ENCODE measurements around the gene TBC1D14.
A peak's percentile ranks its signal among the peaks of the same experiment; 100 is the strongest.

TBC1D14 gene, protein sequence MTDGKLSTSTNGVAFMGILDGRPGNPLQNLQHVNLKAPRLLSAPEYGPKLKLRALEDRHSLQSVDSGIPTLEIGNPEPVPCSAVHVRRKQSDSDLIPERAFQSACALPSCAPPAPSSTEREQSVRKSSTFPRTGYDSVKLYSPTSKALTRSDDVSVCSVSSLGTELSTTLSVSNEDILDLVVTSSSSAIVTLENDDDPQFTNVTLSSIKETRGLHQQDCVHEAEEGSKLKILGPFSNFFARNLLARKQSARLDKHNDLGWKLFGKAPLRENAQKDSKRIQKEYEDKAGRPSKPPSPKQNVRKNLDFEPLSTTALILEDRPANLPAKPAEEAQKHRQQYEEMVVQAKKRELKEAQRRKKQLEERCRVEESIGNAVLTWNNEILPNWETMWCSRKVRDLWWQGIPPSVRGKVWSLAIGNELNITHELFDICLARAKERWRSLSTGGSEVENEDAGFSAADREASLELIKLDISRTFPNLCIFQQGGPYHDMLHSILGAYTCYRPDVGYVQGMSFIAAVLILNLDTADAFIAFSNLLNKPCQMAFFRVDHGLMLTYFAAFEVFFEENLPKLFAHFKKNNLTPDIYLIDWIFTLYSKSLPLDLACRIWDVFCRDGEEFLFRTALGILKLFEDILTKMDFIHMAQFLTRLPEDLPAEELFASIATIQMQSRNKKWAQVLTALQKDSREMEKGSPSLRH

DNA sequence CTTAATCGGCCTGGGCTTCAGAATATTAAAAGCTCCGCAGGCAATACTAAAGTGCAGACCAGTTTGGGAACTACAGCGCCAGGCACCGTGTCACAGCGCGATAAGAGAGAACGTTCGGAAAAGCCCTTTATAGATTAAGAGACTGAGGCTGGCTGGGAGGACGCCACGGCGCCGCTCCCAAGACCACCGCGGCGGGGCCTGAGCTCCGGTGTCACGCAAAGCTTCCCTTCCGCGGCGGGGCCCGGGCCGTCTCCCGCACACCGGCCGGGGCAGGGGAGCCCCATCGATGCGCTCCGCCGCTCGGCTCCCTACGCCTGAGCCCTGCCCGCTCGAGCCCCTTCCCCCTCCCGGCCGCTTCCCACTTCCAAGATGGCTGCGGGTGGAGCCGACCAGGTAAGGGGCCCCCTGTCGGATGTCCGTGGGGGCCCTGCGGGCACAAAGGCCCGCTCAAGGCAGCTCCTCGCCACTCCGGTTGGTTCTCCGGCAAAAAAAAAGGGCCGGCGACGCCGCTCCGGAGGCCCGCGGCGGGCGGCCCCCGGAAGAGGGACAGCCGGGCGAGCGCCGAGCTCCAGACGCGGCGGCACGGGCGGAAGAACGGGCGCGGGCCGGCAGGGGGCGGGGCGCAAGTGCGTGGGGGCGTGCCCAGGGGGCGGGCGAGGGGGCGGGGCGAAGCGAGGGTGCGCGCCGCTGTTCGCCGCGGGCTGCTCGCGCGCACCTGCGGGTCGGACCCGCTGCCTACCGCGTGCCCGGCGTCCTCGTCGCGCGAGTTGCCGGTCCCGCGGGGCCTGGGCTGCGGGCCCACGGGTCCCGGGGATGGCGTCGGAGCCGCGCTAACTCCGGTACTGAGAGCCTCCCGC lies at the start of gene TBC1D14:
TSS of gene TBC1D14 (plus strand) at position 714 of the 857 bp plus-strand sequence. CDS start 13,564 bp downstream, outside the sequence.
- H3K4me3 ChIP-seq (ENCODE audit: low read depth, low read length), result peak within 1 kb of the TSS; percentile 57

GRCh38 chr4:6868386-6868785 lies 41.2 kb upstream of the TBC1D14 start:
- DNase-seq (ENCODE audit: low read depth), result no peak
- H3K4me3 ChIP-seq (ENCODE audit: low read depth, low read length), result no peak overlapping the region

More for the DNA sequence above, at the start of gene TBC1D14:
- DNase-seq (ENCODE audit: low read depth), result peak; percentile 55

DNA sequence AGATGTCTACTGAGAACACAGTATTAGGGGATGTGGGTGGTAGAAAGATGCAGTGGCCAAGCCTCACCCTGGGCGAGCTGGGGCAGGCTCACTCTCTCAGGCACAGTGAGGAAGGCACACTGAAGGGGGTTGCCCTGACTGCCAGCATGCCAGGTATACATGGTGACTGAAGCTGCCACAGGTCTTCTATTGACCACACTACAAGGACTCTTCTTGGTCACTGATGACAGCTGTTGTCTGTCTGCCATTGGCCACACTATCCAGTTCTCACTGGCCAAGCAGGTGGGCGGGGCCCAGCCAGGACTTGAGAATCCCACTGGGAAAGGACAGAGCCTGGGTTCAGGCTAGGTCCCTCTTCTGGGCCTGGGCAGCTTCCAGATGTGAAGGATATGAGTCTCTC lies 39.7 kb upstream of the TBC1D14 start:
- no peak overlapping the region for H3K4me3 ChIP-seq (ENCODE audit: low read depth, low read length)
- DNase-seq (ENCODE audit: low read depth), result no peak

- no peak overlapping the region for H3K4me3 ChIP-seq (ENCODE audit: low read depth, low read length)
- no peak for DNase-seq (ENCODE audit: low read depth)
Measured at GRCh38 chr4:6873291-6873690, 36.3 kb upstream of the TBC1D14 start.

DNA sequence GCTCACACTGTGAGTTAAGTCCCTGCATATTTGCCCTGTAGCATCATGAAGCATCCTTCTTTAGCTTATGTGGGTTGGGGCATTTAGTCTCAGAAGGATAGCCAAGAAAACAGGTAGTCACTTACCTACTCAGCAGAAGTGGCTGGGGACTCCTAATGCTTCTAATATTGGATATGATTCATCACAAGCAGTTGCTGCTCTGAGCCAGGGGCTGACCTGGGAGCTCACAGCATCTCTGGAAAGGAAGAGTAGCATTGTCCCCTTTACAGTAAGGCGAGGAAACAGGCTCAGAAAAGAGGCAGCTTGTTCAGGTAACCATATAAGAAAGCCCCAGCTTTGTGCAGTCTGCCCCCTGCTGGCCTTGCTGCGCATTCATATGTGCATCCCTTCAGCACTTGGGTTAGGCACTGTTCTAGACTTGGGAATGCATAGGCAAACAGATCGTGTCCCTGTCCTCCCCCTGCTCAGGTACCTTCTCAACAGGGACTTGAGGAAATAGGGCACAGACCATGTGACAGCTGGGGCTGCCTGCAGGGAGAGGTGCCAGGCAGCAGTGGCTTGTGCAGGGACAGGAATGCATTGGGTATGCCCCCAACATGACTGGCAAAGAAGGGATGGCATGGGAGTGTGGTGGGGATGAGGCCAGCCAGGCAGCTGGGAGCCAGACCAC lies 35.7 kb upstream of the TBC1D14 start:
- H3K4me3 ChIP-seq (ENCODE audit: low read depth, low read length), result no peak overlapping the region
- DNase-seq (ENCODE audit: low read depth), result no peak

GRCh38 chr4:6874981-6875380 lies 34.6 kb upstream of the TBC1D14 start:
- no peak overlapping the region for H3K4me3 ChIP-seq (ENCODE audit: low read depth, low read length)
- no peak for DNase-seq (ENCODE audit: low read depth)

DNA sequence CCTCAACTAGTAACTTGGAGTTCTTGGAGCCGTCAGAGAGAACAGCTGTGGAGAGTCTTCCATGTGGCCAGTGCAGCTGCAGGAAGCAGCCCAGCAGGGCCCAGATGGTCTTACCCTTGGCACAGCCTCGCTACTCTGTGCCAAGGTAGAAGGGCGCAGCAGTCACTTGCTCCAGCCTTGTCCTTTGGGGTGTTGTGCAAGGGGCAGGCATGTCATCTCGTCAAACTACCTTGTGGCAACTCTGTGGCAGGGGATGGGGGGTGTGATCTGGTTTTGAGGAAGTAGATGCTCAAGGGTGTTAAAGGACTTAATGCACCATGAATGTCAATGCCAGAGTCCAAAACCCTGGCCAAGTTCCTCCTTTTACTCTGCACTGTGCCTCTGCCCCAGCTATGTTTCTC lies 34.2 kb upstream of the TBC1D14 start:
- no peak for DNase-seq (ENCODE audit: low read depth)
- H3K4me3 ChIP-seq (ENCODE audit: low read depth, low read length), result no peak overlapping the region

GRCh38 chr4:6876440-6876839 lies 33.2 kb upstream of the TBC1D14 start:
- DNase-seq (ENCODE audit: low read depth), result no peak
- H3K4me3 ChIP-seq (ENCODE audit: low read depth, low read length), result no peak overlapping the region

DNA sequence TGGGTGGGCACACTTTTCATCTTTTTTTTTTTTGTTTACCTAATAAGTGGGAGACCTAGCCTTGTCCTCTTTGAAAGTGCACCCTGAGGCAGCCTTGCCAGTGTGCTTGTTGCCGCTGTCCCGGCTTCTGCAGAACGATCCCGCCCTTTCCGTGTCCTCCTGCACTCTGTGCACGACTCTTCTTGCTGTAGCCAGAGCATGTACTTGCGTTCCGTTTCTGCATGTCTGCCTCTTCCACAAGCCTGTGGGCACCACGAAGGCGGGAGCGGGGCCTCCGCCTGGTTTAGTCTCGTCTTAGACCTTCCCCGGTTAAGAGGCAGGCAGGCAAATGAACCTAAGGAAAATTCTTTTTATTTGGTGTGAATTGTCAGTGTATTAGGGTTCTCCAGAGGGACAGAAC lies 32.6 kb upstream of the TBC1D14 start:
- no peak for DNase-seq (ENCODE audit: low read depth)

DNA sequence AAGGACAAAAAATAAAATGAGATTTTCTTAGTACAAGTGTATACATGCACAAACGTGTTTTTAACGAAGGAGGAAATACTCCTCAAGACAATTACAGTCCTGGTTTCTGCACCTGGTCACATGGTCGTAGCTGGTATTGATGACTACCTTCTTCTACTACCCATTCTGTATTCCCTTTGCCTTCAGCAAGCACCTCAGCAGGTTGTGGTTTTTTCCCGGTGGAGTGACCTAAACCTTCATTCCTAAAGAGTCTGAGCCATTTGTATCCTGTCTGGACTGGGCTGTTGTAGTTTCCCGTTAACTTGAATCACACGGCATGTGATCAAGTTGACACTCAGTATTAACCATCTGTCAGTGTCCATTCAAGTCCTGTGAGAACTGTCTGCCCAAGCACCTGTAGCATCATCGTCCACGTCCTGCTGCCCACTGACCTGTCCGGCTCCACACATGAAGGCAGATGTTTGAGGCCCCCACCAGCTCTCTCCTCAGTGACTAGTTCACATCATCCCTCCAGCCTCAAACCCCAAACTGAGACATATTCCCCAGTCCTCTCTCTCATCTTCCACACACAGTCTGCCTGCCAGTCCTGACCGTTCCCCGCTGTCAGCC lies 31.1 kb upstream of the TBC1D14 start:
- DNase-seq (ENCODE audit: low read depth), result no peak
- no peak overlapping the region for H3K4me3 ChIP-seq (ENCODE audit: low read depth, low read length)

More for the DNA sequence above, 32.6 kb upstream of the TBC1D14 start:
- H3K4me3 ChIP-seq (ENCODE audit: low read depth, low read length), result no peak overlapping the region

DNA sequence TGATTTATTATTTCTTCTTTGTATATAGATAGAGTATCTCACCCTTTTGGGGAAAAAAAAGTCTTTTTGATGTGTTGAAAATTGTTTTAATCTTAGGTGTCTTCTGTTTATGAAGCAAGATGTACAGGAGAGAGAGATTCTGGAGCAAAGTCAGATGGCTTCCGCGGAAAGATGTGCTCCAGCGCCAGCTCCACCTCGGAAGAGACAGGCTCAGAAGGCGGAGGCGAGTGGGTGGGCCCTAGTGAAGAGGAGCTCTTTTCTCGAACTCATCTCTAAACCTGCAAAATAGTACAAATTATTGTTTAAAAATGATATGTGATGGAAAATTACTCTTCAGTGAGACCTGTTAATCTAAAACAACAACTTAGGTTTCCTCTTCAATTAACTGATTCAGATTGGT lies 28.9 kb upstream of the TBC1D14 start:
- no peak overlapping the region for H3K4me3 ChIP-seq (ENCODE audit: low read depth, low read length)
- DNase-seq (ENCODE audit: low read depth), result no peak

- DNase-seq (ENCODE audit: low read depth), result no peak
- no peak overlapping the region for H3K4me3 ChIP-seq (ENCODE audit: low read depth, low read length)
Measured at GRCh38 chr4:6881908-6882307, 27.7 kb upstream of the TBC1D14 start.

- no peak for DNase-seq (ENCODE audit: low read depth)
- H3K4me3 ChIP-seq (ENCODE audit: low read depth, low read length), result no peak overlapping the region
Measured at GRCh38 chr4:6884341-6884870, 25.2 kb upstream of the TBC1D14 start.

DNA sequence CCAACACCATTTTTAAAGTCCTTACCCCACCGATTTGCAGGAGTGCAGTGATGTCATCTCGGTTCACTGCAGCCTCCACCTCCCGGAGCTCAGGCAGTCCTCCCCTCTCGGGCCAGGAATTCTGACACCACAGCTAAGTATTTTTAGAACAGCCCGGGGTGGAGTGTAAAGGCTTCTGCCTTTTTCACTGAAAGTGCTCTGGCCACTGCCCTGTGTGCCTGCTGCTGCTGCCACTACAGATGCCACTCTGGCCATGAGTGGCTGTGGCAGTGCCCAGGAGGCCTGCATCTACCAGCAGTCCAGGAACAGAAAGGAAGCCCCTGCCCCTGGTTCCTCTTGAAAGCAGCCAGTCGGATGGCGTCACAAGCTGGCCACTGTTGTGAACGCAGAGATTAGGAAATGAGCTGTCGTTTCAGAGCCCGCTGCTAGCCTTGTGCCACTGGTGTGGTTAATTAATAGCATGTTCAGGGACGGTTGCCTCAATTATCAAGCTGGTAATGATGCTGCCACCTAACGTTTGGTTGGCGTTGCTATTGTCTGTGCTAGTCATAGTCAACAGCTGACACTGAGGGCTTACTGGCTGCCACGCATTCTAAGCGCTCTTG lies 23.6 kb upstream of the TBC1D14 start:
- H3K4me3 ChIP-seq (ENCODE audit: low read depth, low read length), result no peak overlapping the region
- DNase-seq (ENCODE audit: low read depth), result no peak

- no peak overlapping the region for H3K4me3 ChIP-seq (ENCODE audit: low read depth, low read length)
- DNase-seq (ENCODE audit: low read depth), result no peak
Measured at GRCh38 chr4:6886886-6887285, 22.7 kb upstream of the TBC1D14 start.

- no peak overlapping the region for H3K4me3 ChIP-seq (ENCODE audit: low read depth, low read length)
- DNase-seq (ENCODE audit: low read depth), result no peak
Measured at GRCh38 chr4:6887591-6888371, 21.8 kb upstream of the TBC1D14 start.

- H3K4me3 ChIP-seq (ENCODE audit: low read depth, low read length), result no peak overlapping the region
- no peak for DNase-seq (ENCODE audit: low read depth)
Measured at GRCh38 chr4:6888506-6889071, 21.0 kb upstream of the TBC1D14 start.
